Measurements from ENCODE around the gene ARF6.
"Not testable (repeated sequence)": the region's sequence is repeated elsewhere in the genome, so short reads cannot be mapped to it uniquely, and the experiment has no call there.

The ARF6 gene

DNA sequence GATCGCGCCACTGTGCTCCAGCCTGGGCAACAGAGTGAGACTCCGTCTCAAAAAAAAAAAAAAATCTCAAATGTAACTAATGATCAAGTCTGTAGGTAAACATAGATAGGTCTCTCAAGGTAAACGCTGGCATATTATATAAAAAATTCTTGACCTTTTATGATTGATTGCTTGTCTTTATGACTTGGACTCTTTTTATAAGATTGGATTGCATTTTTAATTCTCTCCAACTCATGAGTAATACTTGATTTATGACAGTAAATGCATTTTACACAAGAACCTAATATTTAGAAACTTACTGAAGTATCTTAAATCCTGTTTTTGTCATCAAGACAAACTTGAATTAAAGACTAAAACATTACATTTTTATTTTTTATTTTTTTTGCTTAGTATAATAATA is 16.1 kb downstream of the ARF6 start:
- no peak for DNase-seq

DNA sequence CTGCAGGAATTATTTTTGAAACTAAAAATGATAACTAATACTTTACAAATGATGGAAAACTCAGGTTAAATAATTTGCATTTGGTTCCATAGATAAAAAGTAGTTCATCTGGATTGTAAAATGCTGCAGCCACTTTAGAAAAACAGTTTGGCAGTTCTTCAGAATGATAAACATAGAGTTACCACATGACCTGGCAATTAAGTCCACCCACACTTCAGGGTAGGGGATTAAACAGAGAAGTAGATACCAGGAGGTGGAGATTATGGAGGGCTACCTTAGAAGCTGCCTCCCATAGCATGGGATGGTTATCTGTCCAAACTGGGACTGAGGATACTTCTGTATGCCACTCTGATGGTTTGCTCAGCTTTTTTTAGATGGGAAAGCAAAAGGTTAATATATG is 22.2 kb downstream of the ARF6 start:
- no peak for DNase-seq

DNA sequence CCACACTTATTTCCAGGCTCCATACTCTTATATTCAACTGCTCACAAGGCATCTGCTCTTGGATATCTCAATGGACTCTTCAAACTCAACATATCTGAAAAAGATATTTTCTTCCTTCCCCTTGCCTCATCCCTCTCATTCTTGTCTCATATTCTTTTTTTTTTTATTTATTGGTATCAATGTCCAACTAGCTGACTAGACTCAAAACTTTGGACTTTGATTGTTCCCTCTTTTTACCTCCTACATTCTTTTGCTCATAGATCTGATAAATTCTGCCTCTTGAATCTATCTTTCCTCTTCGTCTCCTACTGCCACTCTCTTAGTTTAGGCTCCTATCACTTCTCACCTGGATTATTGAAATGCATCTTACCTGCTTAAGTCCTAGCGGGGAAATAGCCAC is 25.8 kb downstream of the ARF6 start:
- DNase-seq: no peak

DNA sequence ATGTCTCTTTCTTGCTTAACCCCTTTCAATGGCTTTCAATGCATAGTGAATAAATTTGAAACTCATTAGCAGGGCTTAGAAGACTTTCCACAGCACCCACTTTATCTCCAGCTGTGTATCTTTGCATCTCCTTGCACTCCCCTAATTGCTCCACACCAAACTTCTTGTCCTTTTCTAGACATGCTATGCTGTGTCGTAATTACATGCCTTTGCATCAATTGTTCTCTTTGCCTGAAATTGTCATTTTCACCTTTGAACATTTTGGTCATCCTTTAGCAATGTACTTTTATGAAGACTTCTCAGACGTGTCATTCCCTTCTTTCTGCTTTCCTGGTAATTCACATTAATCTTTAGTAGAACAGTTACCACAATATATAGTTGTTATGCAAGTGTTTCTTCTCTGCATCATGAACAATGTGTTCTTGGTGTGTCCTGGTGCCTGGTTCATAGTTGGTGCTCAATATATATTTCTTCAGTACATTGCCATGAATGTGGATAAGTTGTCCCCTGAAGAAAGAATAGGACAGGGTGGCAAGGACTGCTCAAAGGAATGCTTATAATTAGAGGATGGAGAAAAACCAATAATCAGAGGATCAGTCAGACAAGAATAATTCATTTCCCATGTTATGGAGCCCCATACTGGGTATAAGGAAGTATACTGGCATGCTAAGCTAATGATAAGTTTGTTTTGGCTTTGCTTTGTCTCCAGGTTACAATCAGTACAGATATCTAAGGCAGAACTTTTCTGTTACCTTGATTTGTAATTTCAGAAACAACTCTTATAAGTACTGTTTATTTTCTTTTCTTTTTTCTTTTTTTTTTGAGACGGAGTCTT is 27.2 kb downstream of the ARF6 start:
- DNase-seq: no peak

DNA sequence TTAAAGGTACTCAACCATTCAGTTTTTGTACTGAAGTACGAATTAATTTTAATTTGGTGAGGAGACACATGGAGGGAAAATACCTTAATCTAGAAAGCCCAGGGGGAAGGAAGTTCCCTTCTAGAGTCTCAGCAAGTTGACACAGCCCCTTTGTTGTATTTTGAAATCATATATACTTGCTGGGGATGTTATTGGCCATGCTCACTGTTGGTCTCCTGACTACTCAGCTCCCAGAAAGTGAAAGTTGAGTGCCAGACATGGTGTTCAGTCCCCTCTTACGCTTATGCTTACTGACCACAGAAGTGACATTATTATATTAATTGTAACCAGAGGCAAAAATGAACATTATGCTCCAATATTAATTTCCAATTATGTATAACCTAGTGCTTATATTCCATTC is 28.1 kb downstream of the ARF6 start:
- DNase-seq: no peak

DNA sequence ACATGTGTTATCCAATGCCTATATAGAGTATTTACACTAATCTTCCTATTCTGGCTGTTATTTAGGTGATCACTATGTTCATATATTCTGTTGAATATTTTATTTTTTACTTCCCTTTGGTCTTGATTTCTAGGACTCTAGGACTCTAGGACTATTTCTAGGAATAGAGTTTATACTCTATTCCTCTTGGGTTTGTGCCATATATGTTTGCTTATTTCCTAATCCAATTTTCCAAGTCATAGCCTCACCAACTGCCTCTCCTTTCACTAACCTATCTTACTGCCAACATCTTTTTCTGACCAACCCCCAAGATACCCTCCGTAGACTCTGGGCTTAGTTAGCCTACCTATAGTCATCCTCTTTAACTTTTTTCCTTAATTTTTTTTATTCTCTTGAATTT is 28.5 kb downstream of the ARF6 start:
- no peak for DNase-seq

DNA sequence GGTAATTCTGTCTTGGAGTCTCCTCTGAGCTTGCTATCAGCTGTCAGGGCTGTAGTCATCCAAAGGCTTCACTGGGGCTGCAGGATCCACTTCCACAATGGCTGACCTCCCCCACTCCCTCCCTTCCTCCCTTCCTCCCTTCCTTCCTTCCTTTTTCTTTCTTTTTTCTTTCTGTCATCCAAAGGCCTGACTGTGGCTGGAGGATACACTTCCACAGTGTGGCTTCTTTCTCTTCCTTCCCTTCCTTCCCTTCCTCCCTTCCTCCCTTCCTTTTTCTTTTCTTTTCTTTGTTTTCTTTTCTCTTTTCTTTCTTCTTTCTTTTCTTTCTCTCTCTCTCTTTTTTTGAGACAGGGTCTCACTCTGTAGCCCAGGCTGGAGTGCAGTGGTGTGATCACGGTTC is 30.6 kb downstream of the ARF6 start:
- no peak for DNase-seq

DNA sequence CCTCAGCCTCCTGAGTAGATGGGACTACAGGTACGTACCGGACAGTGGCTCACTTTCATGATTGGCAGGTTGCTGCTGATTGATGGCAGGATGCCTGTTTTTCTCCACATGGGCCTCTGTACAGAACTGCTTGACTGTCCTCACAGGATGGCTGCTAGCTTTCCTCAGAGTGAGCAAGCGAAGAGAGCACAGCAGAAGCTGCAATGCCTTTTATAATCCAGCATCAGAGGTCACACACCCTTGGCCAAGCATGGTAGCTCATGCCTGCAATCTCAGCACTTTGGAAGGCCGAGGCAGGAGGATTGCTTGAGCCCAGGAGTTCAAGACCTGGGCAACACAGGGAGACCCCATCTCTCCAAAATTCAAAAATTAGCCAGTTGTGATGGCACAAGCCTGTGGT is 31.0 kb downstream of the ARF6 start:
- no peak for DNase-seq

DNA sequence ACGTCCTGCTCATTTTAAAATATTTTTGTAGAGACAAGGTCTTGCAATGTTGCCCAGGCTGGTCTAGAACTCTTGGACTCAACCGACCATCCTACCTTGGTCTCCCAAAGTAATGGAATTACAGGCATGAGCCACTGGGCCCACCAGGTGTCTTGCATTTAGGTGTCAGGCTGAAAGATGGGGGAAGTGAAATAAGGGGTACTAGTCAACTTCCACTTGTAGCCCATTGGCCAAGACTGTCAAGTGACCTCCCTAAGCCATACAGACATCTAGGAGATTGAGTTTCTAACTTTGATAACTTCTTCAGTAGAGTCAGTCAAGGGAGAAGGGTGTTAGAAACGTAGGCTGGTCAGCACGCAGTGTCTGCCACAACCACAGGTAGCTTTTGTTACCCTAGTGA is 32.0 kb downstream of the ARF6 start:
- no peak for DNase-seq

DNA sequence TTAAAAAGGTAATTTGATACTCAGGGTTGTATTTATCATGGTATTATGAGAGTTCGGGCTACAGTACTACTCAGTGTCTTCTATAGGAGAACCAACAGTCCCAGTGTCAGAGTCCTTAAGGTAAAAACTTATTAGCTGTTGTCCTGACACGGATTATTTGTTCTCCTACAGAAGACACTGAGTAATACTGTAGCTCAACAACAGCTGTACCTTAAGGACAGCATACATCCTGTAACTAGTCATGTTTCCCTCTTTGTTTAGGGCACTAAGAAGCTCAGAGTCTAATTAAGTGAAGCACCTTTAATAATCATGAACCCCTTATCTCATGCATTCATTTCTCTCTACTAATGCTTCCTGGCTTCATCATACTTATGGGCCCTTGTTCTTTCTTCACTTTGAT is 33.9 kb downstream of the ARF6 start:
- DNase-seq: no peak

DNA sequence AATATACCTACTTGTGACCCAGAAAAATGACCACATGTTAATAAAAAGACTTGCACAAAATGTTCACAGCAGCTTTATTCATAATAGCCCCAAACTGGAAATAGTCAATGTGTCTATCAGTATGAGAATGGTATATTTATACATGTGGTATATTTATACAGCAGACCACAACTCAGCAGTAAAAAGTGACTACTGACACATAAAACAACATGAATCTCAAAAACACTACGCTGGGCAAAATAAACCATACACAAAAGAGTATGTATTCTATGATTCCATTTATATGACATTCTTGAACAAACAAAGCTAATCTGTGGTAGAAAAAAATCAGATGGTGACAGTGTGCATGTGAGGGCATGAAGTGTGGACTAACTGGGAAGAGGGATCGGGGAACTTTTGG is 35.1 kb downstream of the ARF6 start:
- no peak for DNase-seq

DNA sequence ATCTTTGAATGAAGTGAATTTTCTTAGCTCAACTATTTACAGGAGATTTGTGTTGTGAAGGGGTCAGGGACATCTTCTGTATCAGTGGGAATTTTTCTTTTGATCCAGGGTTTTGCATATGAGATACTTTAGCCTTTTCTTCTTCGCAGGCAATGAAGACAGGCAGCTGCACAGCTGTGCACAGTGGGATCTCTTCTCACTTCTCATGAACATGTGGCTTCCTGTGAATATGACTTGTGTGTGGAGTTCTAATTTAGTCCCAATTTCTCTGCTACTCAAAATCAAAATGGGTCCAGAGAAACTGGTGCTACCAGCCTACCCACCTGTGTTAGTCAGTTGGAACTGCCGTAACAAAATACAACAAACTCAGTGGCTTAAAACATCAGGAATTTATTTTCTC is 37.8 kb downstream of the ARF6 start:
- no peak for DNase-seq

DNA sequence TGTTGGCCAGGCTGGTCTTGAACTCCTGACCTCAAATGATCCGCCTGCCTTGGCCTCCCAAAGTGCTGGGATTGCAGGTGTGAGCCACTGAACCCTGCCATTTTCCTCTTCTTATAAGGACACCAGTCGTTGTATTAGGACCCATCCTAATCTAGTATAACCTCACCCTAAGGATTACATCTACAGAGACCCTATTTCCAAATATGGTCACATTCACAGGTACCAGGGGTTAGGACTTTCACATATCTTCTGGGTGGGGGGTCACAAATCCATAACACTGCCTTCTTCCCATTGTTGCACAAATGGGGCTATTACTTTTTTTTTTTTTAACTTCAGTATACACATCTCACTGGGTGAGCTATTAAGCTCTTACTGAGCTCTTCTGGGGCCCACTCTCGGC is 38.6 kb downstream of the ARF6 start:
- DNase-seq: no peak

DNA sequence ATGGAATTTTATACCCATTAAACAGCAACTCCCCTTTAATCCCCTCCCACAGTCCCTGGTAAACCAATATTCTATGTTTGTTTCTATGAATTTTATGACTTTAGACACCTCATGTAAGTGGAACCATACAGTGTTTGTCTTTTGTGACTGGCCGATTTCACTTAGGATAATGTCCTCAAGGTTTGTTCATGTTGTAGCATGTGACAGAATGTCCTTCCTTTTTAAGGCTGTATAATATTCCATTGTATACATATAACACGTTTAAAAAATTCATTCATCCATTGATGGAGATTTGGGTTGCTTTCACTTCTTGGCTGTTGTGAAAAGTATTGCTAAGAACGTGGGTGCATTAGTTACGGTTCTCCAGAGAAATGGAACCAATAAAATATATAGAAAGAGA is 40.2 kb downstream of the ARF6 start:
- DNase-seq: no peak

DNA sequence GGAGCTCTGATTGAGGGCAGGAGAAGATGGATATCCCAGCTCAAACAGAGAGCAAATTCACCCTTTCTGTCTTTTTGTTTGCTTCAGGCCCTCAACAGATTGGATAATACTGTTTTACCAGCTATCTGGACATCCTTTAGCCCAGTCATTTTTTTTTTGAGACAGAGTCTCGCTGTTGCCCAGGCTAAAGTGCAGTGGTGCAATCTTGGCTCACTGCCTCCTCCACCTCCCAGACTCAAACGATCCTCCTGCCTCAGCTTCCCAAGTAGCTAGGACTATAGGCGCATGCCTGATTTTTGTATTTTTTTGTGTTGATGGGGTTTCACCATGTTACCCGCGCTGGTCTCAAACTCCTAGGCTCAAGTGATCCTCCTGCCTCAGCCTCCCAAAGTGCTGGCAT is 40.8 kb downstream of the ARF6 start:
- no peak for DNase-seq

DNA sequence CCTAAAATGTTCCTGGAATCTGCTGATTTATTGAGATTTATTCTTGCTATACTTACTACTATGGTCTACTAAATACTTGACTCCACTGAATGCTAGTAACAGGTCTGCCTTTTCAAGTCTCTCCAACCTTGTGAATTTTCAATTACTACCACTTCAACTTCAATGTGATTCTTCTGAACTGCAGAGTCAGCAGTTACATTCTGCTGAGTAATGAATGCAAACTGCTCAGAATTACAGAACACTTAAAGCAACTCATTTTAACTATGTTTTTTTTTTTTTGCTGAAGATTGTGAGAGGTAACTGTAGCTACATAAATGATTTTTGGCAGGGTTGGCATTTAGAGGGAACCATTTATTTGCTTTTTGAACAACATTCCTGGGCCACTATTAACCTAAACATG is 41.8 kb downstream of the ARF6 start:
- no peak for DNase-seq

DNA sequence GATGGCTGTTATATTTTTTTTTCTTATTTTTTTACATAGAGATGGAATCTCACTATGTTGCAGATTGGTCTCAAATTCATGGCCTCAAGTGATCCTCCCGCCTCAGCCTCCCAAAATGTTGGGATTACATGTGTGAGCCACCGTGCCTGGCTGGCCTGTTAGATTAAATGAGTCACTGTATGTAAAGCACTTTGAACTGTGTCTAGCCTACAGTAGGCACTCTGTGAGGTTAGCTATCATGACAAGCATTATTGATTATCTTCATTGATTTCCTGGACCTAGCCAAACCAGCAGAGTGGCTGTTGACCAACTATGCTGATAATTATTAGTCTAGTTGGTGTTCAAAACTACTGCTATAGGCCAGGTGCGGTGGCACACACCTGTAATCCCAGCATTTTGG is 42.6 kb downstream of the ARF6 start:
- DNase-seq: no peak

DNA sequence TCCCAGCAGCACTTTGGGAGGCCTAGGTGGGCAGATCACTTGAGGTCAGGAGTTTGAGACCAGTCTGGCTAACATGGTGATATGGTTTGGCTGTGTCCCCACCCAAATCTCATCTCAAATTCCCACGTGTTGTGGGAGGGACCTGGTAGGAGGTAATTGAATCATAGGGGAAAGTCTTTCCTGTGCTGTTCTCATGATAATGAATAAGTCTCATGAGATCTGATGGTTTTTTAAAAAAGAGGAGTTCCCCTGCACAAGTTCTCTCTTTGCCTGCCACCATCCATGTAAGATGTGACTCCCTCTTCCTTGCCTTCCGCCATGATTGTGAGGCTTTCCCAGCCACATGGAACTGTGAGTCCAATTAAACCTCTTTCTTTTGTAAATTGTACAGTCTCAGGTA is 43.4 kb downstream of the ARF6 start:
- not testable (repeated sequence) for DNase-seq

DNA sequence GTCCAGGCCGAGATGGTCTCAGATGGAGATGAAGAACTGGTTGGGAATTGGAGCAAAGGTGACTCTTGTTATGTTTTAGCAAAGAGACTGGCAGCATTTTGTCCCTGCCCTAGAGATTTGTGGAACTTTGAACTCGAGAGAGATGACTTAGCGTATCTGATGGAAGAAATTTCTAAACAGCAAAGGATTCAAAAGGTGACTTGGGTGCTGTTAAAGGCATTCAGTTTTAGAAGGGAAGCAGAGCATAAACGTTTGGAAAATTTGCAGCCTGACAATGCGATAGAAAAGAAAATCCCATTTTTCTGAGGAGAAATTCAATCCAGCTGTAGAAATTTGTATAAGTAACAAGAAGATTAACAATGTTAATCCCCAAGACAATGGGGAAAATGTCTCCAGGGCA is 44.0 kb downstream of the ARF6 start:
- not testable (repeated sequence) for DNase-seq

DNA sequence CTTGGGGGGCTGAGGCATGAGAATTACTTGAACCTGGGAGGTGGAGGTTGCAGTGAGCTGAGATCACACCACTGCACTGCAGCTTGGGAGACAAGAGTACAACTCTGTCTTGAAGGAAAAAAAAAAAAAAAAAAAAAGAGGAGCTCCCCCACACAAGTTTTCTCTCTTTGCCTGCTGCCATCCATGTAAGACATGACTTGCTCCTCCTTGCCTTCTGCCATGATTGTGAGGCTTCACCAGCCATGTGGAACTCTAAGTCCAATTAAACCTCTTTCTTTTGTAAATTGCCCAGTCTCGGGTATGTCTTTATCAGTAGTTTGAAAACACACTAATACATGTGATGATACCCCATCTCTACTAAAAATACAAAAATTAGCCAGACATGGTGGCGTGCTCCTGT is 46.3 kb downstream of the ARF6 start:
- not testable (repeated sequence) for DNase-seq

DNA sequence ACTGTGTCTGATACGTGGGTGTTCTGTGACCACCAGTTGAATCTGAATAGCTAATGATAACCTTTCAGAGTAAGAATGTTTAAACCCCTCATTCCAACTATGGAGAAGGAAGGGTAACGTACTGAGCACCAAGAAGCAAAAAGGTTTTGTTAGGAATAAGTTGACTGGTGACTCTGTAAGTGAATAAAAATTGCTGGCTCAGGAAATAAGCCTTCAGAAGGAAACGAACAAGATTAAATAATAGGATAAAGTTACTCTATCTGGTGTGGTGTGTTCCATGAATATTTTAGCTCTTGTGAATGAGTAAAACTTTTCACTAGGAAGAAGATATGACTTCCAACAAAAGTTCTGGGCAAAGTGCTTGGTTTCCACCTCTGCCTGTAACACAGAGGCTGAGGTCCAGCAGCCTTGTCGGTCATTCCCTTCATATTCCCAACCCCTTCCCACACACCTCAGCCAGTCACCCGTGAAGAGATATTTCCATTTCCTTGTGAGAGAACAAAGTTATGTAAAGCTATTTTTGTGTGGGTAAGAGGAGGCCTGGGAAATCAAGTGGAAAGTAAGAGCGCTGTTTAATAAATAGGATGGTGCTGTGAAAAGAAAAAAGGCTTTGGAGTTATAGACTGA is 47.1 kb downstream of the ARF6 start:
- no peak for DNase-seq

DNA sequence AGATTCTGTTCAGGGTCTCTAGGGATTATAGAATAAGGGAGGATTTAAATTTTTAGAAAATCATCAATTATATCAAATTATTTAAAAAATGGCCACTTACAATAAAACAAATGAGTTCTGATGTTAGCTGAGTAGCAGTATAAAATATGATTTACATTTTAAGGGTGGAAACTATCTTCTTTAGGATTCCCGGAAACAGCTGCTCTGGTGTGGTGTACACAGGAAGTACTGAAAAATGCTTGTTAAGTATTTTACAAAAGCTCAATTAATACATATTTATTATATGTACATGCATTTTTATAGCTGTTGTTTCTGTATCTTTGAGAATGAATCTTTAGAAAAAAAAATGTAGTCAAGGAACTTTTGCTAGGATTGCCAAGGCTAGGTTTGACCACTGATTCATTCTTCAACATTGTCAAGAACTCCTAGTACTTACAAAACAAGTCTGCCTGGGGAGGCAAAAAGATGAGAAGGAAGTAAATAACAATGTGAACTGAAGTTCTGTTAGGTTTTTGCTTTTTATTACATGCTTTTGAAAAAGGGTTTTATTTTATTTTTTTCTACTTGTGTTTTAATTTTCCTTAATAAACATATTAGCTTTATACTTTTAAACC is 48.0 kb downstream of the ARF6 start:
- no peak for DNase-seq

DNA sequence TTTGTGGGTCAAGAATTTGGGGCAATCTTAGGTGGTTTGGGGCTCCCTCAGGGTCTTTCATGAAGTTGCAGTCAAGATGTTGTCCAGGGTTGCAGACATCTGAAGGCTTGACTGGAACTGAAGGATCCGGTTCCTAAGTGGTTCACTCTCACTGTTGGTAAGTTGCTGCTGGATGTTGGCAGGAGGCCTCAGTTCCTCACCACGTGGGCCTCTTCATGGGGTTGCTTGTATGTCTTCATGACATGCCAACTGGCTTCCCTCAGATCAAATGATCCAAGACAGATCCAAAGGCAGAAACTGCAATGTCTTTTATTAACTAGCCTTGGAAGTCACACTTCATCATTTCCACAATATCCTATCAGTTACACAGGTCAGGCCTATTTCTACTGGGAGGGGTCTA is 49.2 kb downstream of the ARF6 start:
- DNase-seq: no peak

DNA sequence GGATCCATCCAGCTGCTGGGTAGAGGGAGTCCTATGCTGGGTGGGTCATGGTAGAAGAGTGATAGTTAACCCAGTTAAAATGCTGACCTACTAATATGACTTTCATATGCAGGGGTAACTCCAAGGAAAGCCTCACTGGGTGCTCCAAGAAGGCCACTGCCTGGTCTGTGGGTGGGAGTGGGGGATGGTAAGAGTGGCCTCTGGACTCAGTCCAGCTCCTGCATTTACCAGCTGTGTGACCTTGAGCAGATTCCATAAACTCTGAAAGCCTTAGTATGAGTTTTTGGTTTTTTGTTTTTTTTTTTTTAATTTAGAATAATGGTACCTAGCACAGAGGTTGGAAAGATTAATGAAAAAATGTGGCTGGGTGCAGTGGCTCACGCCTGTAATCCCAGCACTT is 51.6 kb downstream of the ARF6 start:
- no peak for DNase-seq

Measured in T1000 (cell line).